Effector CD4-positive, alpha-beta T cell (primary cell): ENCODE measurements around the gene PODXL.
"Not testable (repeated sequence)": the region's sequence is repeated elsewhere in the genome, so short reads cannot be mapped to it uniquely, and the experiment has no call there.

ENCODE experiments used
- DNase-seq: peaks from one replicate; pipeline ENCODE4 v3.0.0-alpha.2; 2020

Gene PODXL

DNA sequence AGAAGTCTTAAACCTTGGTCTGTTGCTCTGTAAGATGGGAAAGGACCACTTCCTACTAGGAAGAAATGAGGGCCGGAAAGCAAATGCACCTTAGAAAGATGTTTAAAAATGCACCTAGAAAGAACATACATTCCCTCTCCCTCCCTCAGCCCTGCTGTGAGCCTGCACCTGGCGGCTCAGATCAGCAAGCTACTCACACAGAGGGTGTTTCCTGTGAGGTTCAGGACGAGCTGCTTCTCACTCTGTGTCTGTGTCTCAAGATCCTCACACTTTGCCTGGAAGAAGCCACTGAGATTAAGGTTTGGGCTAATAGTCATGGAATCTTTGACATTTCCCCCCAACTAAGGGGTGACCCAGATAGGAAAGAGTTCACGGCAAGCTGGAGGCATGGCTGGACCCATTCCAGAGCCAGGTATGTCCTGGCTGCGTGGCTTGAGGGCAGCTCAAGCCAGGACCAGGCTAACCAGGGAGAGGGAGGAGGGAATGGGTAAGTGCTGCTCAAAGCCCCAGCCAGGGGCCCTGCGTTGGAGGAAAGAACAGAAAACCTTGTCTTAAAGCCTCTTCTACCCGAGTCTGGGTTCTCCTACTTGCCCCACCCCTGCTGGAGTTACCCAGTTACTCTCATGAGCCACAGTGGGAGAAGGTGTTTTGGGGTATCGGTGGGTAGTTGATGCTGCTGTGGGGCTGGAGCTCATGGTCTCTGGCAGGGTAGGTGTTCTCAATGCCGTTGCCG is 47.5 kb downstream of the PODXL start:
- DNase-seq, result no peak

DNA sequence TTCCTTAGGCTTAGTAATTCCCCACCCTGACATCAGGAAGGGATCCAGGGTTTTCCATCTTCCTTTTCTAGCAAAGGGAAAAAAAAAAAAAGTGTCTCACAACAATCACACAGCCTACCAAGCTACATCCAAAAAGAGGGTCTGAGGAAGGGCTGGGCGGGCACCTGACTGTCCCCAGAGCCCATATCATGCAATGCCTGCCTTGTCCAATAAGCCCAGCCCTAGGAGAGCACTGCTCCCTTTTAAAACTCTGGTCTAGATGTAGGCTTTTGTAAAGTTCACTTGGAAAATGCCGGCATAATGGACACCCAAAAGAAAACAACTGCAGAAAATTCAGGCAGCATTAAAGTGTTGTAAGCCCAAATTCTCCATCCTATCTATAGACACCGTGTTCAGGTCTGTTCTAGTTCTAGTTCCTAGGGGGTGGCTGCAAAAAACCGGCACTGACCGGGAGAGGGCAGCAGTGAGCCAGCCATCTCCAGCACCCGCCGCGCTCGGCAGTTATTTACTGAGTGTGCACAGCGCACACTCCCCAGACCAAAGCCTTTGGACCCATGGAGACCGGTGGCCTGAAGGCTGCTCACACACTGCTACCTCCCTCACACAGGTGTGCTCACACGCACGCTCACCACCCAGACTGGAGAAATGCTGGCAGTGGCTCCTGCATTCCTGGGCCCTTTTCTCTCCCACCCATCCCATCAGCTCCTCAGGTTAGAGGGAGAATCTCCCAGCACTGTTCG is 48.7 kb downstream of the PODXL start:
- peak; percentile 73 for DNase-seq

DNA sequence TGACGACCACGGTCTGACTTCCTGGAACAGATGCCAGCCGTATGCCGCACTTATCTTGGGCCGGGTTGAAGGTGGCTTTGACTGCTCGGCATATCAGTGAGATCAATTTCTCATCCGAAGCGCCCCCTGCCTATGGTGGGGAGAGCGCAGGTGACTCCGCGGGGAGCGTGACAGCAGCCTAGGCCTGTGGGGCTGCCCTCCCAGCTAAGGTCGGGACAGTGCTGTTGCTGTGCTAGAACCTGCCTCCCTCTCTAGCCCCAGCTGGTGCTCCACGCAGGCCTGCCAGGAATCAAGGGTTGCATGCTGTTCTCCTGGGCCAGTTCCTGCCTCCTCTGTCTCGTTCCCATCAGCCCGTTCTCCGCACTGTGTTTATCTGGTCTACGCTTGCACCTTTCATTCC is 49.8 kb downstream of the PODXL start:
- DNase-seq, result no peak

DNA sequence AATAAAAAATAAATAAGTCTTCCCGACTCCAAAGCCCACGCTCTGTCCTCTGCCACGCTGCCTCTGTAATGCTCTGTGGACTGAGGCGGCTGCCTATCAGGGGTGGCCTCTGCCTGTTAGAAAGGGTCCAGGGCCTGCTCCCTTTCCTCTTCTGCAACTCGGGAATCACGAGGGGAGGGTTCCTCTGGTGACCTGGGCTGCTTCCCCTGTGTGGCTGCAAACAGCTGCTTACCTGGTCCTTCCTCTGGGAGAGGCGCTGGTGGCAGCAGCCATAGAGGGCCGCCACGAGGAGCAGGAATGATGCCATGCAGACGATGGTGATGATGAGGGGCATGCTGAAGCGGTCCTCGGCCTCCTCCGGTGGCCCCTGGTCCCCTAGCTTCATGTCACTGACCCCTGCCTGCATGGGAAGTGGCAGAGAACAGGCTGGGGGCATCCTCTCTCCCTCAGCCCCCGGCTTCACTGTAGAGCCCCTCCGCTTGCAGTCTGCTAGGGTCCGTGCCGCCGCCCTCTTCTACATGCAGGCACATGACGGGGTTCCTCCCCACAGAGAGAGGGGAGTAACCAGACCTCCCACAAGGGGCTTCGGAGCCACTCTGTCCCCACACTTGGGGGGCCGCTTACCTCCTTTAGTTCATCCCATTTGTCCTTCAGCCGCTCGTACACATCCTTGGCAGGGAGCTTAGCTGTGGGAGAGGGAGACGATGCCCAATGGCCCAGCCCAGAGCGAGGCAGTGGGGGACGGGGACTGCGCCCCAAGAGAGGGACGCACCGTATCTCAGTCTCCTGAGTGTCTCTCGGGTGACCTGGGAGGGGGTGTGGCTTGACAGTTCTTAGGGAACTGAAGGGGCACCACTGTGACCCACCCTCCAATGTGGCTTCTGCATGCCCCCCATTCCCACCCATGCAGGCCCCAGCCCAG is 50.5 kb downstream of the PODXL start:
- DNase-seq, result no peak

DNA sequence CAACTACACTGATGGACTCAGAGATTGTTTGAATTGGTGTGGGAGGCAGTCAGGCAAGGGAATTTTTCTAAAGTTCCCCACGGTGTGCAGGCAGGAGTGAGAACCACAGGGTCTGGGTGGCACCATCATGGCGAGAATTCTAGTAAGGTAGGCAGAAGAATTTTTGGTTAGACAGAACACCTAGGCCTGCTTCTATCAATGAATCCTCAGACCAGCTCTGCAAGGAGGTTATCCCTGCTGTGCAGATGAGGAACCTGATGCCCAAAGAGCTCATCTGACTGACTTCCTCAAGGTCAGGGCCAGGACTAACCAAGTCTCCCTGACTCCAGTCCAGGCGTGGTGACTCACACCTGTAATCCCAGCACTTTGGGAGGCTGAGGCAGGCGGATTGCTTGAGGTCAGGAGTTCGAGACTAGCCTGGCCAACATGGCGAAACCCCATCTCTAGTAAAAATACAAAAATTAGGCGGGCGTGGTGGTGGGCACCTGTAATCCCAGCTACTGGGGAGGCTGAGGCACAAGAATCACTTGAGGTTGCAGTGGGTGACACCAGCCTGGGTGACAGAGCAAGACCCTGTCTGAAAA is 51.3 kb downstream of the PODXL start:
- not testable (repeated sequence) for DNase-seq

DNA sequence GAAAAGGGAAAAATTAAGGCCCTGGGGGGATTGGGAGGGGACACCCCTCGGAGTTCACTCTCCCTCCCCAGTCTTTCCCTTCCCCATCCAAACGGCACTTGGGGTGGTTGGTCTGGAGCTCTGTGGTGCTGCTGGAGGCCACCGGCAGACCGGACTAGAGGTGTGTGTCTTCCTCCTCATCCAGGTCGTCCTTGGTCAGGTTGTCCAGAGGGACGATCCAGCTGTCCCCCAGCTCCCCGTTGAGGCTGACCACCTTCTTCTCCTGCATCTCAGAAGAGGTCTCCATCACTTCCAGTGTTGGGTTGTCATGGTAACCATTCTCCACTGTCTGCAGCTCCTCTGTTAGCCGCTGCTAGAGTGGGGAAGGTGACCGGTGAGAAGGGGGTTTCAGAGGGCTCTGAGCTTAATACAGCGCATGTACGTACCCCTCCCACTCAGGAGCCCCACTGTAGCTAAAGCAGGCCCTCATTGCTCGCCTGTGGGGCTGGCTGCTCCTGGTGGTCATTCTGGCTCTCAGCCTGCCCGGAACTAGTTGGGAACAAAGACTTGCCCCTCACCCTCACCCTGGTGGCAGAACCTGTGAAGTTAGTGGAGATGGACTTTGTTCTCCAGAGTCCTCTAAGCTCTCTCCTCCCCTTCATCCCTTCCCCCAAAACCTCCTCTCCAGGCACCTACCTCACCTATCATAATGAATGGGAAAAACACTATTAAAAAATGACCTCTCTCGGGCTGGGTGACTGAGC is 52.1 kb downstream of the PODXL start:
- DNase-seq, result no peak

DNA sequence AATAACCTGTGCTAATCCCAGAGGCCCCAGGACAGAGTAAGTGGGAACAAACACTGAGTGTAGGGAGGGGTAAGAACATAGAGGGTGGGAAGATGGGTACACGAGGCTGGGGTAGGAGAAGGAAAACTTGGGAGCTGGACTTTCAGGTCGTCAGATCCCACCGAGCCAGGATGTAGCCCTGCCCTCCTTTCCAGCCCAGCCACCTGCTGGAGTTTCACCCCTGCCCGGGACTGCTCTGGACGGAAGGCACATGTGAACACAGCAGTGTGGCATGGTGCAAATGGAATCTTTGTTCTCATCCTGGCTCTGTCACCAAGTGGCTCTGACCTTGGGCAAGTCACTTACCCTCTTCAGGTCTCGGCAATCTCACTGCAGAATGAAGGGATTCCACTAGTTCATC is 52.8 kb downstream of the PODXL start:
- no peak for DNase-seq

DNA sequence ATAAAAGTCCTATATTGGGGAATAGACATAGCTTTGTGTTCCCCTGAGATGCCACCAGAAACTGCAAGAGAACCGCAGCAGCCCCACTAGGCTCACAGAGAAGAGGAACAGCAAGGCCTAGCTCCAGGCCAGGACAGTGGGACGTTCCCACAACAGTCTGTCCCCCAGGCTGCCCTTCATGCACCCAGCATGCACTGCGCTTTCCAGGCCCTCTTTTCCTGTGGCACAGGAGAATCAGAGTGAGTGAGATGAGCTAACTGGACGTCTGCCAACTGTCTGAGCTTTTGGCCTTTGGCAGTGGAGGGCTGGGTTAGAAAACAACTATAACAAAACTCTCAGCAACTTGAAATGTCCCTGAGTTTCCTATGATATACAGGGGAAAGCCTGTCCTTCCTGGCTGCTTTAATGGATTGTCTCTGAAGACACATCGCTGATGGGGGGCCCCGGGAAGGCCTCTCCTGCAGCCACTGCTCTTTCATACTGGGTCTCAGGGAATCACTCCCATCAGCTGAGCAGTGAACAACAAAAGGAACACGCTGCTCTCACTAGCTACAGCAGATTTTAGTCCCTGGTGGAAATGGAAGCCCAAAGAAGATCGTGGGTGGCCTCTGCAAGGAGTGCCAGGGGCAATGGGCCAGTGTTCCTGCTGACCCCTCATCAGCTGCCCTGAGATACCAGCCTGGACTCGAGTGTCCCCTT is 53.5 kb downstream of the PODXL start:
- no peak for DNase-seq

DNA sequence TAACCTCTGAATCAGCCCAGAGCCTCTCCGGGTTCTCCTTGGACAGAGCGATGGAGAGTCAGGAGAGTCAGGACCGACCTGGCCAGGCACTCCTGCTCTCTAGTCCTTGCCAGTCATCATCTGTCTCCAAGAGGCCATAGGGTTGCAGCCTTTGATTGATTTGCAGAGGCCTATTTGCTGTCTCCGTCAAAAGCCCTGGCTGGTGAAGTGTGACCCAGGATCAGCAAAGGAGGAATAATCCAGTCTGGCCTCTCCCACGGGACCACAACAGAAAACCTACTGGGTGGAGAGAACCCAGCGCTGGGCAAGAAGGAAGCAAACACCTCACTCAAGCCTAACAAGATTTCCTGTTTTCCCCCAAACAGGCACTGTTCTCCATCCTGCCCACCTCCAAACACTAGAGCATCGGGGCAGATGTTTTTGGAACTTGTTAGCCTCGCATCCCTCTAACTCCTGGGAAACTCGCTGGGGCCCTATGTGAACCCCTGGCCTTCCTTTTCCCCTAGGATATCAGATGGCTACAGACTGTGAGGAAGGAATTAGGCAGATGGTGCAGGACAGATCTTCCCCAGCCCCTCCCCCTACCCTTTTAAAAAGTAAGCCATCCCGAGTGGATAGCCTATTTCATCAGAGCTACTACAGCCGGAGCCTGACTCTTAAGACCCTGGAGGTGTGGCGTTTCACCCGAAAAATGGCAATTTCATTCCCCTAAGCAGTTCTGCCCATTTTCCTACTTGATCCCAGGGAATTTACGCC is 54.3 kb downstream of the PODXL start:
- DNase-seq, result no peak

DNA sequence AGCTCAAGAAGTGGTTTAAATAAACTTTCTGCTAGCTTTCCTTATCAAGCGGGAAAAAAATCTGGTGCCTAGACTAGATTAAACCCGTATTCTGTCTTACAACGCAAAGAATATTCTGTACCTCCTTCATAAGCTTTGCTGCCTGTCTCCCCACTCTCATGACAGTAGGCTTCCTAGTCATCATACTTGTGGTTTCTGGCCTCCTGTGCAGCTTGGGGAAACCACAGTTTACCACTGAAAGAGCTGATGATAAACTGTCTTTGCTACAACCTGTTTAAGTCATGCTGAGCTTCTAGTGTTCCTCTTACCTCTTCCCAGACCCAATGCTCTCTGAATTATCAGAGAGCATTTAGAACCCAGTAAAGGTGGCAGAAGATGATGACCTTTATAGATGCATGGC is 55.0 kb downstream of the PODXL start:
- DNase-seq, result peak; percentile 15

DNA sequence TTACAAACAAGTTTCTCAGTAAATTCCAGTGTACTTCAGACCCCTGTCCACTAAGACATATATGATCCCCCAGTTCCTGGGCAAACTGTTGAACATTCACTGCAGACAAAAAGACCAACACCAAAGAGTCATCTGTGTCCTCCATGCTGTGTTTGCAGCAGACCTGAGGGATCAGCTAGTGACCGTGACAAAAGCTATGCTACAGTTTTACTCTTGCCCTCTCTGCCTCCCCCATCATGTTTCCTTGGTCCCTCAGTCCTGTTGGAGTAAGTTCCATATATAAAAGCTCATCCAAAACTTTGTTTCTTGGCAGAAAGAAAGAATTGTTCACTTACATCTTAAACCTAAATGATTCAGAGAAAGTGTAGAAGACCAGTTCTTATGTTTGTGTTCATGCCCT is 56.1 kb downstream of the PODXL start:
- no peak for DNase-seq

DNA sequence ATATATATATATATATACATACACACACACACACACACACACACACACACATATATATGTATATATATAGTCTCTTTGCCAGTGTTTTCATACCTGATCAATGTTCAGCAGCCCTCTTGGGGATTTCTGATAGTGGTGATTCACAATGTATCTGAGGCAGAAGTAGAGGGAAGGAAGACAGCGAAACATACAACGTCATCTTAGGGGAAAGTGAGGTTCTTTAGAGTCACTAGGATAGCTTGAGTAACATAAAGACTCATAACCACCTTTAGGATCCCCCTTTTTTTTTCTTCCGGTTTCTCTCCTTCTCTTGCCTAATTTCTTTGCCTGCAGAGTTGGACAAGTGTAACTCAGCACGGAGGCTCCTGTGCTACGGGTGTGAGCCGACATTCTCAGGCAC is 56.6 kb downstream of the PODXL start:
- DNase-seq, result no peak

DNA sequence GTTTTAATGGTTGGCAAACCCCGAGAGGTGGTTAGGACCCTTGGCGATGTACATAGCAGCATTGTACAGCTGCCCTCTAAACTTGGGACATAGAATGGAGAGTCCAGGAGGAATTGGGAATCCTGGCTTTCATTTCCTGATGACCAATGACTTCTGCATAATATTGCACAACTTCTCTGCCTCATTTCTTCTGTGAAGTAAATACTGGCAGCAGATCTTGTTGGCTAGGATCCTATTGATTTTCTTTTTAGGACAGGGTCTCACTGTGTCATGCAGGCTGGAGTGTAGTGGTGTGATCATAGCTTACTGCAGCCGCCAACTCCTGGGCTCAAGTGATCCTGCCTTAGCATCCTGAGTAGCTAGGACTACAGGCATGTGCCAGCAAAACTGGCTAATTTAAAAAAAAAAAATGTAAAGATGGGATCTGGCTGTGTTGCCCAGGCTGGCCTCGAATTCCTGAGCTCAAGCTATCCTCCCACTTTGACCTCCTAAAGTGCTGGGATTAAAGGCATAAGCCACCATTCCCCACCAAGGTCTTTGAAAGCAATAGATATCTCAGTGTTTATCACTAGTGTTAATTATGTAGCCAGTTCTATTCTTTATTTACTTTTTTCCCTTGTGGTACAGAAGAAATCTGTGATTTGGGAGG is 58.1 kb downstream of the PODXL start:
- no peak for DNase-seq

DNA sequence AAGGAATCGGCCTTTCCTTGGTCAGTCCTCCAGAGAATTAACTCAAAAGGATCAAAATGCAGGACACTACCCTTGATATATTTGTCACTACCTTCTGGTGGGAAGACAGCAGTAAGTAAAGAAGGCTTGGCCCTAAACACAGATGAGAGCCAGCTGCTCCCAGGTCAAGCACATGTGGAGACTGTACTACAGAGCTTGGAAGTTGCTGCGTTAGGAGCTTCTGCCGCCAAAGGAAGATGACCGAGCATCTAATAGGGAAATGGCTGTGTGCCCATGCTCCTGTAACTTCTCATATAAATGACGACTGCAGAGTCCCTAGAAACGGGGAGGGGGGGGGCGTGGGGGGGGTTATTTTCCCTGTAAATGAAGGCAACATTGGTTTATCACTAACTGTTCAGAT is 59.0 kb downstream of the PODXL start:
- no peak for DNase-seq

DNA sequence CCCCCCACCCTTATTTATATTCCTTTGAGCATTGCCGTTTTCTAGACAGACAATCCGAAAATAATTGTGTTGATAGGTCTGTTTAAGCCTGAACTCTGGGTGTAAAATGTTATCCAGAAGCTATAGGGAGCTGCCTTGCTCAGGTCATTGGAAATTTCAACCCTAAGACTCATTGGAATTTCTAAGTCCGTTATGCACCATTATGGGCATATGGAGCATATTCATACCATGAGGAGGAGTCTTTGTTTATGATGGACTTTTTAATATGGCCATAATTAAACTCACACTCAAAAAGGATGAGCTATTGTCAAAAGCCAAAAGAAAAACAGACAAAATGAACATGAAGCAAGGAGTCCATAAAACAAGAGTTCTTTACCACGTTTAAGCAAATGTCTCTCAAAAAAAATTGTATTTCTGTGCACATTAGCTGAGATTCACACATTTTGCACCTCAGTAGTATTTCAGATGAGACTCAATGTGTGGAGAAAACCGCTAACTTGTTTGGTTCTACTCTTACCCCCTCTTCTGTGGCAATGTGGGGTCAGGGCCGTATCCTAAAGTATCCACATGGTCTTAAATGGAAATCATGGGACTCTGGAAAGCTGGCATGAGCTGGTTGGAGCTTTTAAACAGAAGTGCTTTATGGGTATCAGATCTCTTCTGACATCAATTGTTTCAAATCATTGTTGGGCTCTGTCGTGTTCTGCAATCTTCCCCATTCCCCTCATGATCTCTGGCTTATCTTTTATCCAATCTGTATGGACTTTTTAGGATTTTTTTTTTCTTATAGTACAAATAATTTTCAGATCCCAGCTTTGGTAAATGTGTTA is 60.5 kb downstream of the PODXL start:
- DNase-seq, result no peak

DNA sequence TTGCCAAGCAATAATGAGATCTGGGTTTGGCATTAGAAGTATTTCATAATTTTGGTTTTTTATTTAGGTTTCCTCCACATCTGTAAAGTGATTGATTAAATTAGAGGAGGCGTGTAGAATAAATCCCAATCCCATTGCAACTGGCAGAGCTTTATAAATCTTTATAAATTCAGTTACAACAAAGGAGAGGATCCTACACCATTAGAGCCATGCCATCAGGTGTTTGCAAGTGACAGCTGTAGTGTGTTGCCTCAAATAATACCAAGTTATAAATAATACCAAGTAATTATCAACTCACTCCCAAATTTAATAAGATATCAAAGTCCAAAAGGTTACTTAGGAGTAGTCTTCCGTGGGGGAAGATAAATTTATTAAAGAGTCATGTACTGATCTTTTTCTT is 62.2 kb downstream of the PODXL start:
- DNase-seq, result no peak

DNA sequence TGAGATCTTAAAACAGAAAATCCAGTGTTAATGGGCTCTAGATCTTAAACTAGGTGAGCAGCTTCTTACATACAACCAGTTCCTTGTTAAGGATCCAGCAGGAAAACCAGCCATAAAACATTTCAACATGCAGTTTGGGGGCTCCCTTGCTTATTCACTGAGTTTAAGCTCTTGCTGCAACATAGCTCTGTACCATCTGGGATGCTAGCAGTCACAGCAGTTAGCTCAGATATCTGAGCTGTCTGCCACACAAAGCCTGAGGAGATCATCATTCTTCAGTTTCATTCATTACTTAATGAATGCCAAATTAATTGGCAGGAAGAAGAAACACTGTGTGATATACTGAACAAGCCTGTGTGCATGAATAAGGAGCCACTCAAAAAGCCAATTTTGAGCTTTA is 62.8 kb downstream of the PODXL start:
- DNase-seq, result no peak

DNA sequence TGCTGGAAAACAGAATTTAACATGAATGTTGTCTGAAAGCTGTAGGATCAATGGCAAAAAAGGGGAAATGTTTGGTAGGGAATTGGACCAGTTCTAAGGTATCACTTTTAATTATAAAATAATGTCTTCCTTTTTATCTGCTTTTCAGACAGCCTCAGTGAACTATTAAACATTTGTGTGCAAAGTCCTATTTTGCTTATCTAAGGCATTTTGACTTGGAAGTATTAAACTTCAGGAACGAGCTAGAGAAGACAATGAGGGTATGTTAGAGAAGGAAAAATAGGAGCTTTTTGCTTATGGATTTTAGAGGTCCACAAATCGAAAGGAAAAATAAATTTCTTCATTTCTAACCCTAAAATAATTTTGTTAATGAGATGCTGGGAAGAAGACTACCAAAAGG is 63.3 kb downstream of the PODXL start:
- no peak for DNase-seq

DNA sequence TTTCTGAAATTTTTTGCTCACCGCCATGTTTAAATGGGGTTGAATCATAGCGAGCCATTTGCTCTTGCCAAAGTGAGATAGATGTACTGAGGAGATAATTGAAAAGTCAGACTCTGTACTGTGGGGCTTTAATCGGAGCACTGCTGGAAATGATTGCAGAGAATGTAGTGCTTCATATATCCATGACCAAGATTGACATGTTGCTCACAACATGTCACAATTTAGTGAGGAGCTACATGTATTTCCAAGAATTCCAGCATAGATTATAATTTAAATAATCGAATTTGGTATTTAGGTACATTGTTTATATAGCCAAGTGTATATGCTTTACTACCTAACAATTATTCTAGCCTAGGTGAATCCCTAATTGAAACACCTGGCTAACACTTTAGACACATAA is 66.5 kb downstream of the PODXL start:
- no peak for DNase-seq

DNA sequence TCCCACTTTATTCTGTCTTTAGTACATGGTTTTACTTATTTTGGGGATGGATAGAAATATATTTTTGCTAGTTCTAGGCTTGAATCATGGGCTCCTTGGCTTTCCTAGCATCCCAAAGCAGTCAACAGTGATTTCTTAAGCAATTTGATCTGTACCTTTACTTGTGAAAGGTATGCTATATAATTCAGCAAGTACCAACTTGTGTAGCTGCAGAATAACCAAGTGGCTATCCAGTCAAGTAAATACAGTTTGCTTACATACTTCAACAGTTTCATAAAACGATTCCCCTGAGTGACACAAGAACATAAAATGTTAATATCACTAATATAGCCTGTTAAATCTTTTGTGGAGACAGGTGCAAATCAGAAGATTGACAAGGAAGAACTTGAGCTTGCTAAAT is 67.2 kb downstream of the PODXL start:
- DNase-seq, result no peak
